GM13977 (cell line): ENCODE measurements around the gene MYT1.

Source experiments
- DNase-seq: peaks from one replicate; pipeline ENCODE4 v3.0.0; 2012; ENCODE audit warnings: low spot score
- CTCF ChIP-seq: IDR thresholded peaks from 2 replicates; pipeline ENCODE4 v1.5.1; 2012; ENCODE audit warnings: mild to moderate bottlenecking, control low read depth; ENCODE audit not compliant: insufficient read depth; ENCODE audit errors: extremely low read depth, missing control alignments
- in situ Hi-C: fragments of 300-500 bp; cut with MboI; formaldehyde crosslinking; loops from one replicate; pipeline ENCODE4 v1.12.0; 2022; ENCODE audit warnings: low sequenced_read_pairs, low pct_unique_long_range_greater_than_20kb, mixed read lengths, inconsistent platforms; ENCODE audit not compliant: unreplicated experiment

The MYT1 gene

GRCh38 chr20:64253443-64253842 is 89.2 kb downstream of the MYT1 start:
- in situ Hi-C loops = no loop called here
- no peak for DNase-seq
- no peak for TF ChIP-seq CTCF

DNA sequence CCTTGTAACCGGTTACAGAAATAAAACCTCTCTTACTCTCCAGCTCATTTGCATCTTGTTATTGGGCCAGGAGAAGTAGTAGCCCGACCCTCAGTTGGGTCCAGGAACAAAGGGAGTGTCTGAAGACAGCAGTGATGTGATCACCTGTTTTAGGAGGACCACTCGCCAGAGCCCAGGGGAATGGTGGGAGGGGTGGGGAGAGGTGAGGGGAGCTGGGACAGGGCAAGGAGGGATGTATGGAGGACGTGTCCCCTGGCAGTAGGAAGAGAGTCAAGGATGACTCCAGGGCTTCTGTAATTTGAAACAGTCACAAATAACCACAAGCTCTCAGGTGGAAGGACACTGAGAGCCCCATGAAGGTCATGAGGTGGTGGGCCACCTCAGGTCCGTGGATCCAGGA is 89.9 kb downstream of the MYT1 start:
- in situ Hi-C loops = no loop called here
- TF ChIP-seq CTCF = no peak
- no peak for DNase-seq

GRCh38 chr20:64254571-64255360 is 90.5 kb downstream of the MYT1 start:
- no peak for TF ChIP-seq CTCF
- no peak for DNase-seq
- in situ Hi-C loops = no loop called here

- in situ Hi-C loops = no loop called here
- no peak for TF ChIP-seq CTCF
- peak; percentile 98 for DNase-seq
These were observed 91.4 kb downstream of the MYT1 start, which contains the start of gene PCMTD2 for GRCh38 chr20:64255361-64256281. PCMTD2 (plus strand) TSS chr20:64255748; CDS start chr20:64259966, 4,218 bp downstream.

DNA sequence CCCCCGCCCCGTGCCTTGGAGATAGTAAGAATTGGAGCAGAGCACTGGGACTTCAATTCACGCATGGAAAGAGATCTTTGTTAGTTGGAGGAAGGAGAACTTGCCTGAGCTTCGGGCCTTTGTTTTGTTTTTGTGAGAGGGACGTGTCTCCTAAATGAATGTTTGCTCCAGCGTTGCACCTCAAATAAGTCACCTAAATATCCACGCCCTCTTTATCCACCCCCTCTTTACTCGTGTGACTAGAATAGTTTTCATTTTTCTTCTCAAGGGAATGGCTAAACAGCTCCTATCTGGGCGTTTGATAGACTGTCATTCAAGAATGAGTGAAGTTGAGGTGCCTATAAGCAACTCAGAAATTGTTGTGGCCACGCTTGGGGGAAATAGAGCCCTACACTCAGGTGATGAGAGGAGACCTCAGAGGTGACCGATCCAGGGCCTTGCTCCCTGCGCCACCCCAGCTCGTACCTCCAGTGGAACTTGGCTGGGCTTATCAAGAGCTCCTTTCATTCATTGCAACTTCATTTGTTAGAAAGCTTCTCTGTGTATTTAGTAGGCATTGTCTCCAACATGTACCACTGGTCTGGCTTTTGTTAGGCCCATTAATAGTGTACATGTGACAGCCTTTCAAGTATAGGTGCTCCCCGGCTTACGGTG is 92.2 kb downstream of the MYT1 start:
- TF ChIP-seq CTCF = no peak
- in situ Hi-C loops = no loop called here
- DNase-seq = no peak

DNA sequence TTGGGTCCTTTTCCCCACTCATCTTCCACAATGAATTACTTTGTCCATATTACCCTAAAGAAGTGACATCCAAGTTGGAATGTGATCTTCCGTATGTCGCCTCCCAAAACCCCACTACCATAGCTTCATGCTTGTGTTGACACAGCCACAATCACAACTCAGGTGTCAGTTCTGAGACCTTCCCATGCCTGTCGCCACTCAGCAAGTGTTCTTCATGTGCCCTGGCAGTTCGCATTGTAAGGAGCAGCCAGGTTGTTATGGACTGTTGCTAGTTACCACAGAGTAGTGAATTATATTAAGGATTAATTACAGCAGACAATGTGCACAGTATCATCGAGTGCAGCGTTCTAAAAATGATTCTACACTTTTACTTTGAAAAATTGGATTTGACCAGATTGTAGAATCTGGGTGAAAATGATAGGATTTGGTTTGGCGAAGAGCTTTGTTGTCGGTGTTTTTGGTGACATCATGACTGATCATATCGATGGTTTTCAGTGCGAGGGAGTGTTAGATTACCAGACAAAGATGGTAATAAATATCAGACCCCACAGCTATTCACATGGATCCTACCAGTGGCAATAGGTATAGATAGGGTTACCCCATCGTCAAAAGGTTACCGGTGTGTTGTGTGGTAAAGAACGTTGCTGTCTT is 93.0 kb downstream of the MYT1 start:
- TF ChIP-seq CTCF = no peak
- in situ Hi-C loops = no loop called here
- no peak for DNase-seq
